ENCODE data around the gene RIMBP2. TPM values are rescaled to one million over a fixed set of nuclear protein-coding genes. Genes with fewer than 3 reads are reported as not detected.

Gene RIMBP2
- total and polyA plus RNA-seq, 2 experiments from 2014 or later, result 0.31 to 0.37 TPM

- H3K79me2 ChIP-seq (replicated peaks; ENCODE audit: insufficient read depth), result no peaks in the 10 kb centered on the region
These were observed 359.9 kb downstream of the RIMBP2 start for GRCh38 chr12:130356222-130356621.

More at GRCh38 chr12:130356222-130356621, 359.9 kb downstream of the RIMBP2 start:
- no peaks in the 10 kb centered on the region for H3K4me1 ChIP-seq (ENCODE audit: insufficient read depth)
- H2AFZ ChIP-seq, result no peak overlapping the region
- ATAC-seq, result no peak
- Mint-ChIP-seq H3K36me3 (ENCODE audit: low read depth) (peaks cover 64% of the 10 kb centered on the region), H3K27me3 (ENCODE audit: insufficient read depth, low read depth, poor library complexity) (peaks cover 5% of the 10 kb centered on the region), H3K4me3 (no peak overlapping the region), H3K4me1 (no peaks in the 10 kb centered on the region), H3K27ac (no peak overlapping the region), H3K9me3 (peaks cover 100% of the 10 kb centered on the region)
- no peak for DNase-seq (ENCODE audit: low spot score)
- TF ChIP-seq ZNF114 (CRISPR knock-in tag; IDR thresholded peaks at IDR 0.05), result no peak
- no peak for TF ChIP-seq ZNF331 (CRISPR knock-in tag; IDR thresholded peaks at IDR 0.05; ENCODE audit: low read depth)
- no peak for TF ChIP-seq POLR2AphosphoS5 (IDR thresholded peaks at IDR 0.05; ENCODE audit: low read depth)
- no peak for TF ChIP-seq CTCF (conservative IDR thresholded peaks at IDR 0.05; ENCODE audit: low read depth in 2 of 2)
- no peak for TF ChIP-seq EZH2 (IDR thresholded peaks at IDR 0.05; ENCODE audit: low read depth, unreplicated experiment)
- no peak for TF ChIP-seq JUNB (IDR thresholded peaks at IDR 0.05; ENCODE audit: unreplicated experiment)
- no peak for TF ChIP-seq EZH2phosphoT487 (IDR thresholded peaks at IDR 0.05; ENCODE audit: unreplicated experiment)
- TF ChIP-seq CREB1 (CRISPR knock-in tag; IDR thresholded peaks at IDR 0.05; ENCODE audit: low read depth), result no peak
- TF ChIP-seq ZNF462 (CRISPR knock-in tag; IDR thresholded peaks at IDR 0.05), result no peak
- TF ChIP-seq NANOG (IDR thresholded peaks at IDR 0.05; ENCODE audit: borderline replicate concordance), result no peak
- TF ChIP-seq ETS1 (IDR thresholded peaks at IDR 0.05), result no peak
- TF ChIP-seq STAT1 (IDR thresholded peaks at IDR 0.05; ENCODE audit: unreplicated experiment), result no peak
- no peak for TF ChIP-seq REST (IDR thresholded peaks at IDR 0.05; ENCODE audit: unreplicated experiment)
- no peaks in the 10 kb centered on the region for H4K20me1 ChIP-seq (replicated peaks; ENCODE audit: insufficient read depth)
- no peaks in the 10 kb centered on the region for H3K9me2 ChIP-seq (ENCODE audit: insufficient read depth)
- no peaks in the 10 kb centered on the region for H3F3A ChIP-seq (replicated peaks; ENCODE audit: low read depth)
- no peaks in the 10 kb centered on the region for H3K27me3 ChIP-seq (ENCODE audit: insufficient read depth)
- no peak overlapping the region for H3K4me3 ChIP-seq
- no peak overlapping the region for H3K27ac ChIP-seq (ENCODE audit: low read depth)
- no peak overlapping the region for H3K4me2 ChIP-seq
- H3K36me3 ChIP-seq (ENCODE audit: insufficient read depth), result no peaks in the 10 kb centered on the region
